Peyer's patch (tissue), 4 donors: ENCODE measurements around the gene CACHD1. TPM values are rescaled to one million over a fixed set of nuclear protein-coding genes. Genes with fewer than 3 reads are reported as not detected.

ENCODE experiments used
- DNase-seq, 3 donors: peaks; one replicate each; pipeline ENCODE4 v3.0.0-alpha.2; 2017 to 2019
- H3K27ac ChIP-seq, 4 donors: fragments of 200-600 bp; sonication (generic); one replicate each; pipeline ENCODE4 v1.5.1; 2016 to 2019
- H3K27me3 ChIP-seq, 2 donors: fragments of 200-600 bp; sonication (generic); one replicate each; pipeline ENCODE4 v1.5.1; 2019
- H3K36me3 ChIP-seq, 3 donors: fragments of 200-600 bp; sonication (generic); one replicate each; pipeline ENCODE4 v1.5.1; 2016 to 2019
- H3K4me1 ChIP-seq, 4 donors: fragments of 200-600 bp; sonication (generic); one replicate each; pipeline ENCODE4 v1.5.1; 2016 to 2019
- H3K4me3 ChIP-seq, 4 donors: fragments of 200-600 bp; sonication (generic); 1 replicate in 3 of 4; 2 replicates in 1 of 4; pipeline ENCODE4 v1.5.1; 2016 to 2019; ENCODE audit warnings: mild to moderate bottlenecking in 1 of 4
- H3K9me3 ChIP-seq, 4 donors: fragments of 200-600 bp; sonication (generic); one replicate each; pipeline ENCODE4 v1.5.1; 2016 to 2019; ENCODE audit warnings: mild to moderate bottlenecking in 1 of 4
- CTCF ChIP-seq, 6 experiments: fragments of 450-650 bp in 4 of 6; fragments of 200-600 bp in 2 of 6; sonication (generic) in 1 of 6; IDR thresholded peaks; one replicate each; pipeline ENCODE4 v1.5.1; 2017 to 2019; ENCODE audit warnings: antibody characterized with exemption in 6 of 6, mild to moderate bottlenecking in 3 of 6, moderate library complexity in 1 of 6
- POLR2A ChIP-seq, 2 donors: fragments of 450-650 bp; IDR thresholded peaks; one replicate each; pipeline ENCODE4 v1.5.1; 2017; ENCODE audit warnings: antibody characterized with exemption in 2 of 2, mild to moderate bottlenecking in 2 of 2, moderate library complexity in 2 of 2
- total RNA-seq, 4 donors: library from RNA; depleted of rRNA; stranded (reverse); fragments of >200 nt; gene quantifications; one replicate each; pipeline ENCODE4 v1.1.0, GENCODE V29; 2016

The CACHD1 gene
- total RNA-seq, 4 donors from 2014 or later = 3.3 to 10.7 (median 6.3) TPM

GRCh38 chr1:64594446-64594845 lies 124.5 kb downstream of the CACHD1 start:
- no peaks in the 10 kb centered on the region for H3K4me1 ChIP-seq
- no peak for TF ChIP-seq POLR2A (IDR thresholded peaks at IDR 0.05)
- TF ChIP-seq CTCF (IDR thresholded peaks at IDR 0.05) = no peak
- no peaks in the 10 kb centered on the region for H3K9me3 ChIP-seq
- no peak overlapping the region for H3K4me3 ChIP-seq
- no peak overlapping the region for H3K27ac ChIP-seq
- no peak for DNase-seq
- no peaks in the 10 kb centered on the region for H3K36me3 ChIP-seq
- H3K27me3 ChIP-seq = no peaks in the 10 kb centered on the region

DNA sequence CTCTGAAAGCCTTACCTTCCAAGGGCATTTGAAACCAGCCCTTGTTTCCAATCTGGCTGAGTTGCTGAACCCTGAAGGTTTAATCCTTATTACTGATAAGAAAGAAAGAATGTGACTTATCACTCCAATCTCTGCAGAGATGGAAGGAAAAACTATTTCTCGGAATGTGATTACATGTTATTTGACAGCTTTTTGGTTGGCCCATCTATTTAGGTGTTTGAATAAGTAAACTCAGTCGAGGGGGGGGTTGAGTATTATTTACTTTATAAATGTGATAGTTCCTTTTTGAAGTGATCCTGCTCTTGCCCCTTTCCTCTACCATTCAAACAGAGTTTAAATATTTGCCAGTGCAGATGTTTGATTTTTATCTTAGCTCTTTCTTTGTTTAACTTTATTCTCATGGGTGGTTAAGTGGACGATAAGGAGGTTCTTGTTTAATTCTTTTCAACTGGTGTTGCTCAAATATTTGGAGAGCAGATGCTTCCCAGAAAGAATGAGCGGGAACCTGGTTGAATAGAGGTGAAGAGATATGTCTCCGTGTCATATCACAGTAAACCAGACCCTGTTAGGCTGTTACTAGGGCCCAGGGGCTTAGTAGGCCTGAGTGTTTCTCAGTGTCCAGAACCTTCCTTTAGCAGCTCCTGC lies 126.1 kb downstream of the CACHD1 start:
- no peaks in the 10 kb centered on the region for H3K9me3 ChIP-seq
- no peaks in the 10 kb centered on the region for H3K27me3 ChIP-seq
- no peaks in the 10 kb centered on the region for H3K4me1 ChIP-seq
- H3K27ac ChIP-seq = no peak overlapping the region
- TF ChIP-seq CTCF (IDR thresholded peaks at IDR 0.05) = no peak
- TF ChIP-seq POLR2A (IDR thresholded peaks at IDR 0.05) = no peak
- no peak overlapping the region for H3K4me3 ChIP-seq
- no peak for DNase-seq
- no peaks in the 10 kb centered on the region for H3K36me3 ChIP-seq

DNA sequence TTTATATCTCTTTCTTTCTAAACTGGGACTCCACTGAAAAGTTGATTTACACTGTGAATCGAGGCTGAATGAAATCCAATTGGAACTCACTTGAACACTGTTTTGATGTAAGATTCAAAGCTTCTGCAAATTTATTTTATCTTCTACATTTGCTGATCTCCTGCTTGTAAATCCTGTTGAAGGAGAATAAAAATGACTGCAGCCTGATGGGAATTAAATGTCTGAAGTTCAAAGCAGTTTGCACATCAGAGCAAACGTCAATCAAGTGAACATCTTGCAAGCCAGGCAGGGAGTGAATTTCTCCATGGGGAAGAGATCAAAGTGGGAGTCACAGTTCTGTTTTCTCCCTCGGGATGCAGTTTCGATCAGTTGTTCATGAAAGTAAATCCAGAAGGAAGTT lies 127.2 kb downstream of the CACHD1 start:
- DNase-seq = no peak
- Histone ChIP-seq H3K4me3 (no peak overlapping the region), H3K27ac (no peak overlapping the region), H3K36me3 (no peaks in the 10 kb centered on the region), H3K27me3 (no peaks in the 10 kb centered on the region), H3K9me3 (no peaks in the 10 kb centered on the region), H3K4me1 (no peaks in the 10 kb centered on the region)
- TF ChIP-seq POLR2A (IDR thresholded peaks at IDR 0.05) = no peak
- TF ChIP-seq CTCF (IDR thresholded peaks at IDR 0.05) = no peak

DNA sequence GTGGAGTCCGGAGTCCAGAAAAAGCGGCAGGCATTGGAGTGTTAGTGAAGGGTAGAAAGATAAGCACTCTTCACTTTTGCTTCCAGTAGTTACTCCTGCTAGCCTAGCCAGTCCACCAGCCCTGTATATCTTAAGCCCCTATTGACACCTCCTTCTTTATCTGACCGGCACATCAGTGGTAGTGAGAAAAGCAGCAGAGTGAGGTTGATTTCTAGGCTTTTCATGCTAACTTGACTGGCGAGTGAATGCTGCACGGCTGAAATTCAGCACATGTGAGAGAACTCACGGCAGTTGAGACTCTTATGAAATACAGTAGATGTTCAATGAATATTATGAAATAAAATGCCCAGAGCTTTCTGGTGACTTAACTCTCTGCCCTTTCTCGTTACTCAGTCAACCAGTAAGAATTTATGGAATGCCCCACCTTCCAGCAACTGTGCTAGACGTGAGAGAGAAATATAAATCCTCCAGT lies 128.2 kb downstream of the CACHD1 start:
- no peak overlapping the region for H3K4me3 ChIP-seq
- H3K36me3 ChIP-seq = no peaks in the 10 kb centered on the region
- no peak for TF ChIP-seq POLR2A (IDR thresholded peaks at IDR 0.05)
- no peak for TF ChIP-seq CTCF (IDR thresholded peaks at IDR 0.05)
- H3K4me1 ChIP-seq = no peaks in the 10 kb centered on the region
- no peaks in the 10 kb centered on the region for H3K27me3 ChIP-seq
- DNase-seq = no peak
- H3K9me3 ChIP-seq = no peaks in the 10 kb centered on the region
- H3K27ac ChIP-seq = no peak overlapping the region

- Histone ChIP-seq H3K9me3 (no peaks in the 10 kb centered on the region), H3K4me1 (no peaks in the 10 kb centered on the region), H3K4me3 (no peak overlapping the region), H3K27me3 (no peaks in the 10 kb centered on the region), H3K27ac (no peak overlapping the region), H3K36me3 (no peaks in the 10 kb centered on the region)
- DNase-seq = no peak
- TF ChIP-seq POLR2A (IDR thresholded peaks at IDR 0.05) (no peak), CTCF (IDR thresholded peaks at IDR 0.05) (no peak)
These were observed 129.3 kb downstream of the CACHD1 start for GRCh38 chr1:64599242-64599641.

DNA sequence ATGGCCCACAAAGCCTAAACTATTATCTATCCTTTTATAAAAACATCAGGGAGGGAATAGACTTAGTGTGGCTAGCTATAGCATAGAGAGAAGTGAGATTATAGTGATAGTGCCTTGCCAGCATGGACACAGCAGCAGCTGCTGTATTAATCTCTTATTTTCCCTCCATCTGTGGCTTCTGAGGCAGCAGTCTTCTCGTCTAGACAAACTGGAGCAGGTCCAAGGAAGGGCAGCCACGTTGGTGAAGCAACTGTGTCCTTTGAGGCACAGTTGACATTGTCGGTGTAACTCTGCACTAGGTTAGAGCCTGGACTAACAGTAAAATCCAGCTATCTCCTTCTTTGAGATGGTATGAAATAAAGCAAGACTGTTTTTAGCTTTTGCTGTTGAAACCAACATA lies 131.3 kb downstream of the CACHD1 start:
- Histone ChIP-seq H3K27me3 (no peaks in the 10 kb centered on the region), H3K36me3 (no peaks in the 10 kb centered on the region), H3K27ac (no peak overlapping the region), H3K9me3 (no peaks in the 10 kb centered on the region), H3K4me3 (no peak overlapping the region), H3K4me1 (no peaks in the 10 kb centered on the region)
- no peak for DNase-seq
- no peak for TF ChIP-seq CTCF (IDR thresholded peaks at IDR 0.05)
- TF ChIP-seq POLR2A (IDR thresholded peaks at IDR 0.05) = no peak
